RPMI7951 (cell line): Measurements from ENCODE around the gene MYH11. TPM values are rescaled to one million over a fixed set of nuclear protein-coding genes. Genes with fewer than 3 reads are reported as not detected.
A peak's percentile ranks its signal among the peaks of the same experiment; 100 is the strongest.

Experiments used
- DNase-seq: peaks from one replicate; pipeline ENCODE4 v3.0.0-alpha.2; 2012; ENCODE audit warnings: low read depth
- total RNA-seq: library from RNA; depleted of rRNA; stranded (reverse); fragments of >200 nt; shearing (Covaris generic); gene quantifications from 2 replicates; pipeline ENCODE4 v1.2.3, GENCODE V29; 2014; rRNA removed

The MYH11 gene
- not detected in 2 replicates for total RNA-seq

DNA sequence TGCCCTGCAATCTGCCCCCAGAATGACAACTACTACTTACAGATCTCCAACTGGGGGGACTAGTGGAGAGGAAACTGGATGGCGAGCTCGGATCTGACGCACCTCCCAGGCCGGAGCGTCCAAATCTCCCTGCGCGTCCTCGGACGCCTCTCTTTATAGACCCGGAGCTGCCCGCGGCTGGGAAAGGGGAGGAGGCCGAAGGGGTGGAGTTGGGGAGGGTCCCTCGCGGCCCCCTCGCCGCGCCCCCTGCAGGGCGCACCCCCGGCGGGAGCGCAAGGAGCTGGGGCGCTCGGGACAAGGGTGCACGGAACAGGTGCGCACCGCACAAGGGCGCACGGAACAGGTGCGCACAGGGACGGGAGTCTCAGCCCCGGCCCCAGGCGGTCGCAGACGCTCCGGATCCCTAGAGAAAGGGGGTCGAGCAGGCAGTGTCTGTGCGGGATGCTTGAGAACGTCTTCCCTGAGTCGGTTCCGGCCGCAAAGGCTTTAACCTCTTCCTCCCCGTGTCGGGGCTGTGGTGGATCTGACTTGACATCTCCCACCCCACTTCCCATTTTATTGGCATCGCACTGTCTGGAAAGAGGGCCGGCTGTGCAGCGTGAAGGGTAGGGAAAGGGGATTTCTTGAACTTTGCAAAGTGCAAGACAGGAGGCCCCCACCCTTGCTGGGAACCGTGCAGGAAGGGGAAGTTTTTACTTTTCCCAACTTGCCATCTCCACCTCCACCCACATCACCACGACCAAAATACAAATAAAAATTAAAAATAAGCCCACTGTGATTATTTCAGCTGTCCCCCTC, at the start of gene MYH11:
Gene MYH11 (minus strand): TSS at position 128 of the 798 bp plus-strand sequence. CDS start 18,776 bp downstream, outside the sequence.
- no peak for DNase-seq

DNA sequence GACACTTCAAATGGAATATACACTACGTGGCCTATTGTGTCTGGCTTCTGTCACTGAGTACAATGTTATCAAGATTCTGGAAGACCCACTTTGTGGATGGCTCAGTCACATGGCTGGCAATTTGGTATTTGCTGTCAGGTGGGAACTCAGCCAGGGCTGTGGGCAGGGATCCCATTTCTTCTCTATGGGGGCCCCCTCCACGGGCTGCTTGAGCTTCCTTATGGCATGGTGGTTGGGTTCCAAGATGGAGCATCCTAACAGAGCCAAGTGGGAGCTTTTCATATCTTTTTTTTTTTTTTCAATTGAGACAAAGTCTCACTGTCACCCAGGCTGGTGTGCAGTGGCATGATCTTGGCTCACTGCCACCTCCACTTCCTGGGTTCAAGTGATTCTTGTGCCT, 49.6 kb upstream of the MYH11 start:
- DNase-seq: no peak

DNA sequence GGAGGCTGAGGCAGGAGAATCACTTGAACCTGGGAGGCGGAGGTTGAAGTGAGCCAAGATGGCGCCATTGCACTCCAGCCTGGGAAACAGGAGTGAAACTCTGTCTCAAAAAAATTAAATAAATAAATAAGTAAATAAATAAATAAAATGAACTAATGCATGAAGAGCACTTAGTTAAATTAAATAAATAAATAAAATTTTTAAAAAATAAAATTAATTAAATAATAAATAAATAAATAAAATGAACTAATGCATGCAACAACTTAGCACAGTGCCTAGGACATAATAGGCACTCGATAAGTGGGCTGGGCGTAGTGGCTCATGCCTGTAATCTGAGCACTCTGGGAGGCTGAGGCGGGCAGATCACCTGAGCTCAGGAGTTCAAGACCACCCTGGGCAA, 47.1 kb upstream of the MYH11 start:
- no peak for DNase-seq

DNA sequence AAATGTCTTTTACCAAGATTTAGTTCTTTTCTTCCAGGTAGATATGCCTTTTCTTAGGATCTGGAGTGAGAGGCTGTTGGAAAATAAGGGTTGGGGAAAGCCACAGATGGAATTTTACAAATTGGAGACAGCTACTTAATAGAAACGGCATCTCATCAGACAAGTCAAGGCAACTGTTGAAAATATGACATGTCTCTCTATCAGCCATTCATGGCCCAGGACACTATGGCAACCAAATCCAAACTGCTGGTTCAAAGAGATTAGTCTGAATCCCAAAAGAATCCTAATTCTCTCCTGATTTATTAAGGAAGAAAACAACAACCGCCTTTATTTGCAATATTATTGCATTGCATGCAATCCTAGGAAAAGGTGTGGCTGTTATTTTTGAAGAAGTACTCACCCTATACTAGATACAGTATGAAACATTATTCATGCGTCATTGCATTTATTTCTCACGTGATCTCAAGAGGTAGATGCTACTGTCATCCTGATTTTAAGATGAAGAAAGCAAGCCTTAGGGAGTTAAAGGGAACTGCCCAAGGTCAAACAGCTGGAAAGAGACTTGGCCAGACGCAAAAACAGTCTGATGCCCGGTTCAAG, 44.2 kb upstream of the MYH11 start:
- no peak for DNase-seq

DNA sequence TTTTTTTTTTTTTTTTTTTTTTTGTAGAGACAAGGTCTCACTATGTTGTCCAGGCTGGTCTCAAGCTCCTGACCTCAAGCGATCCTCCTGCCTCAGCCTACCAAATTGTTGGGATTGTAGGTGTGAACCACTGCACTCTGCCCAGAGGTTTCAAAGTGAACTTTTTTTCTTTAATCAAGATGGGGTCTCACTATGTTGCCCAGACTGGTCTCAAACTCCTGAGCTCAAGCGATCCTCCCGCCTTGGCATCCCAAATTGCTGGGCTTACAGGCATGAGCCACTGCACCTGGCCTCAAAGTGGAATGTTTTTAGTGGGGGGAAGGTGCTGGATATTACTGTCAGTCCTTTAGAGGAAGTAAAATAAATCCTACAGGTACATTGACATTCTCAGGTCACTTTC, 43.5 kb upstream of the MYH11 start:
- no peak for DNase-seq

DNA sequence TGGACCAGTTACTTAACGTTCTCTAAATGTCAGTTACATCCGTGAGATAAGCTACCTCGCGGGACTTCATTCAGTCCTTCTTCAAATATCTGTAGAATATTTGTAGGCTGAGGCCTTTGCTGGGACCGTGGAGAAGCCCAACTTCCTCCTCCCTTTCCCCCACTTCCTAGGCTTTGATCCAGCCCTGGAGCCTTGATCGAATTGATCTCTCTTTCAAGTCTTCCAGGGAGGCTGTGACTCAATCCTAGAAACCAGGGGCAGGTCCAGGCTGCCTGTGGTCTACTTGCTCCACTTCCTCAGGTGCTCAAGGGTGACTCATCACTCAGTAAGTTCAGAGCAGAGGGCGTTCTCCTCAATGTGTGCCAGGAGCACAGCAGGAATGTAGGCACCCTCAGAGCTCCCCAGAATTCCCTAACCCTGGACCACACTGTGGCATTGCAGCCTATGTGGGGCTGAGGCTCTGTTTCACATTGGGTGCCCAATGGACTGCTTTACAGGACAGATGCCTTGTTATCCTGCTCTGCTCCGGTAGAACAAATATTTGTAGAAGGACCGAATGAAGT, 42.8 kb upstream of the MYH11 start:
- peak; percentile 86 for DNase-seq

DNA sequence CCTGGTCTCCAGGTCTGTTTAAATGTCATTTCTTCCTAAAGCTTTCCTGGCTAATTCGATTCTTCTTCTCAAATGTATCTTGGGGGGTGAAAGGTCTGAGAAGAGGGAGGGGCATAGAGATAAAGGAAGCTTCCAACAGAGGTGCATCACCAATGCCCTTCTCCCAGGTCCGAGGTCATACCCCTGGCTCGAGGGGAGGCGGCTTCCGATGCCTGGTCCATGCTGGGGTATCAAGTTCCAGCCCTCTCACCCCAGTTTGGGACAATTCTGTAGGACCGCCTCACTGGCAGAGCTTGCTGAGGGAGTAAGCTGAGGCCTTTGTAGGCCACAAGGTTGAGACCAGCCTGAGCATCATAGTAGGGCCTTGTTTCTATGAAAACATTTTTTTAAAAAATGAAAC, 41.8 kb upstream of the MYH11 start:
- no peak for DNase-seq

DNA sequence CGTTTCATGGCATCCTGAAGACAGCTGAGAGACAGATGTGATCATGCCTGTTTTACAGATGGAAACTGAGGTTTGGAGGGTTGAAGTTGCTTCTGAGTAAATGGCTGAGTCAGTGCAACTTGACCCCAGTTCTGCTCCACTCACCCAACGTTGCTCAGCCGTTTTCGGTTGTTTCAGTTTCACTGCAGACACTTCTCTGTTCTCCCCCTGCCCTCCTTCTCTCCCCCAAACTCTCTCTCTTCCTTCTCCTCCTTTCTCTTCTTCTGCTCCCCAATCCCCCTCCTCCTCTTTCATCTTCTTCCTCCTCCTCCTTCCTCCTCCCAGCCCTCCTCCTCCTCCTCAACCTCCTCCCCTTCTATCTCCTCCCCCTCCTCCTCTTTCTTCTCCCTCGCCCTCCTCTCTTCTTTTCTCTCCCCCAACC, 41.0 kb upstream of the MYH11 start:
- DNase-seq: peak; percentile 55

DNA sequence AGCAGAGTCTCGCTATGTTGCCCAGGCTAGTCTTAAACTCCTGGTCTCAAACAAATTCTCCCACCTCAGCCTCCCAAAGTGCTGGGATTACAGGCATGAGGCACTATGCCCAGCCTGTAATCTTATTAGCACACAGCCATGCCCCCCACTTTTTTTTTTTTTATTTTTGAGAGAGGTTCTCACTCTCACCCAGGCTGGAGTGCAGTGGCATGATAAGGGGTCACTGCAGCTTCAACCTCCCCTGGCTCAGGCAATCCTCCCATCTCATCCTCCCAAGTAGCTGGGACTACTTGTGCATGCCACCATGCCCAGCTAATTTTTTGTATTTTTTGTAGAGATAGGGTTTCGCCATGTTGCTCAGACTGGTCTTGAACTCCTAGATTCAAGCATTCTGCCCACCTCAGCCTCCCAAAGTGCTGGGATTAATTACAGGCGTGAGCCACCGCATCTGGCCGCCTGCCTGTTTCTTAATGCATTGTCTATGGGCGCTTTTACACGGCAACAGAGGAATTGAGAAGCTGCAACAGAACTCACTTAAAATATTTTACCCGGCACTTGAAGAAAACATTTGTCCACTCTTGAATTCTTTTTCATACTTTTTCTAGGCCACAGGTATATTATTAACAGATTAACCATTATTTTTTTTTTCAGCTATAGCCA, 40.4 kb upstream of the MYH11 start:
- DNase-seq: no peak

DNA sequence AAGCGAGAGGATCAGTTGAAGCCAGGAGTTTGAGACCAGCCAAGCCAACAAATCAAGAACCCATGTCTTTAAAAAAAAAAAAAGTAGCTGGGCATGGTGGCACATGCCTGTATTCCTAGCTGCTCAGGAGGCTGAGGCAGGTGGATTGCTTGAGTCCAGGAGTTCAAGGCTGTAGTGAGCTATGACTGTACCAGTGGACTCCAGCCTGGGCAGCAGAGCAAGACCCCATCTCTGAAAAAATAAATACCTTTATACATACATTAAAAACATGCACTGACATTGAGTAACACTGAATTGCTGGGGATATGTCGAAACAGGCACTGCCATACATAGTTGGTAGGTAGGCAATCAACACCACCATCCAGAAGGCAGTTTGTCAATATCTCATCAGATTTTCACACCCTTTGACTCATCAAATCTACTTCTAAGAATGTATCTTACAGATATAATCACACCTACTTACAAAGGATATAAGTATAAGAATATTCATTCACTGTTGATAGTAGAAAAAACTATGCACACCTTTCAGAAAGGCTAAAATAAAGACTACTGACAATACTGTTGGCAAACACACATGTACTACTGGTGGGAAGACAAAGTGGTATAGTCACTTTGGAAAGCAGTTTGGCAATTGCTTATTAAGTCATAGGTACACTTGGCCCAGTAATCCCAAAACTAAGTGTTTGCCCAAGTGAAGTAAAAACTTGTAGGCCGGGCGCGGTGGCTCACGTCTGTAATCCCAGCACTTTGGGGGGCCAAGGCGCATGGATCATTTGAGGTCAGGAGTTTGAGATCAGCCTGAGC, 37.9 kb upstream of the MYH11 start:
- DNase-seq: no peak

DNA sequence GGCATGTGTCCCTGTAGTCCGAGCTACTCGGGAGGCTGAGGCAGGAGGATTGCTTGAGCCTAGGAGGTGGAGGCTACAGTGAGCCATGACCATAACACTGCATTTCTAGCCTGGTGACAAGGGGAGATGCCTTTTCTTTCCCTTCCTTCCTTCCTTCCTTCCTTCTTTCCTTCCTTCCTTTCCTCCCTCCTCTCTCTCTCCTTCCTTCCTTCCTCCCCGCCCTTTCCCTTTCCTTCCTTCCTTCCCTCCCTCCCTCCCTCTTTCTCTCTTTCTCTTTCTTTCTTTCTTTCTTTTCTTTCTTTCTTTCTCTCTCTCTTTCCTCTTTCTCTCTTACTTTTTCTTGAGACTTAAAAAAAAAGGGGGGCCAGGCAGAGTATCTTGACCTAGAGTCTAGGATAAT, 34.7 kb upstream of the MYH11 start:
- DNase-seq: no peak

DNA sequence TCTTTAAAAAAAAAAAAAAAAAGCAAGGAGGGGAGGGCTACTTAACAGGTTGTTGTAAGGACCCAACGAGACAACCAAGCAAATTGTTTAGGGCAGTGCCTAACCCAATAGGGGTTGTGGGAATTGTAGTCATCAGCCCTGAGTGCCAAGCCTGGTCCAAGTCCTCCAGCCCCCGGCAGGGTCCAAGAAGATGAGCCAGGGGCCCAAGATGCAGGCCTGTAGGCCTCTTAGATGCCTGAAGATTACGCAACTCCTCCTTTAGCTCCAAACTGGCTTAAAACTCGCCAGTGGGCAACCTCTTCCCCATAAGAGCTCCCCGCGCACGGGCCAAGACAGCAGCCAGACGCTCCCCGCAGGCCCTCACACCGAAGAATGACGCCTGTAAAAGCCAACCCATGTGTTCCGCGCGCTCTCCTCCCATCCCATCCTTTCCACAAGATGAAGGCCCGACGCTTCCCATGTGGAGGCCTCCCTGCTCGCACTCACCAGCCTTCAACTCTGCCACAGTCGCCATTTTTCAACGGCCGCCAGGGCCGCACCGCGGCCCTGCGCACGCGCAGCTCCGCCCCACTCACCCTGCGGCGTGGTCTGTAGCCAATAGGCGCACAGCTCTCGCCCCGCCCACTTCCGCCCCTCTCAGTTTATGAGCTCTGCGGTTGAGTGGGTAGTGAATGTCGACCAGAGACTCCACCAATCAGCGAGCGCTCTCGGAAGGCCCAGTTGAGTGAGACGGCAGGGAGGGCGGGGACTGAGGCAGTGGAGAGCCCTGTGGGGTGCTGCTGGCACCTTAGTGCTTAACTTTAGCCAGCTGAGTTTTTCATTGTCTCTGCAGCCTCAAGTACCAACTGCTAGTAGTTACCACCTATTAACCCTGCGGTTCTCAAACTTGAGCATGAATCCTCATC, 31.5 kb upstream of the MYH11 start, which contains the start of gene CEP20:
Gene CEP20 (minus strand): TSS at position 532 of the 905 bp plus-strand sequence. CDS start 18 bp downstream, at position 514.
- peak; percentile 98 for DNase-seq

DNA sequence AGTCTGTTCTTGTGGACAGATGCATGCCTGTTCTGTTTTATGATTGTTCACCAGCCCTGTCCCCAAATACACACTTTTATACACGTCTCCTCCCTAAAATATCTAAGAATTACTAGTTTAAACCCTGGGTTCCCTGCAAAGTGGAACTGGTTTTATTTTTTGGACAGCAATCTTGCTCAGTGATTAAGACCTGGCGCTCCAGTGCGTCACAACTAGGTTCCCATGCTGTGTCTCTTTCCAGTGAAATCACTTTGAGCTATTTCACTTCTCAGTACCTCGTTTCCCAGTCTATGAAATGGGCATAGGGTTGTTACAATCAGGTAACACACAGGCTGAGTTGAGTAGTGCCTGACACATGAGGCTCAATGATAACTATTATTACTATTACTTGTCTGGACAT, 30.5 kb upstream of the MYH11 start:
- no peak for DNase-seq

DNA sequence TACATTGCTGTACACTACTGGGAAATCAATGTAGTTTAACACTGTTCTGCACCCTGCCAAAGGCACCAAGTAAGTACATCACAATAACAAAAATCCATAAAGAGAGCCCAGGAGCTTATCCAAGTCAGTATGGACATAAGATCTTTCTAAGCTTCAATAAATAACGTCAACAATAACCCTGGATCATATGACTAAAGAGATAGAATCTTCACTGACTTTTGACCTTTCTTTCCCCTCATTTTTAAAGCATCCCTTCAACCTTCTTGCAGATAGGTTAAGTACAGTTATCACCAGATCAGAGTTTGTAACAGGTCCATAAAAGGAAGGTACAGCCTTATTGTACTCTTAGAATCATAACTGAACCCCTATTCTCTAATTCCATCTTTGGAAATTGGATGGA, 29.2 kb upstream of the MYH11 start:
- no peak for DNase-seq

DNA sequence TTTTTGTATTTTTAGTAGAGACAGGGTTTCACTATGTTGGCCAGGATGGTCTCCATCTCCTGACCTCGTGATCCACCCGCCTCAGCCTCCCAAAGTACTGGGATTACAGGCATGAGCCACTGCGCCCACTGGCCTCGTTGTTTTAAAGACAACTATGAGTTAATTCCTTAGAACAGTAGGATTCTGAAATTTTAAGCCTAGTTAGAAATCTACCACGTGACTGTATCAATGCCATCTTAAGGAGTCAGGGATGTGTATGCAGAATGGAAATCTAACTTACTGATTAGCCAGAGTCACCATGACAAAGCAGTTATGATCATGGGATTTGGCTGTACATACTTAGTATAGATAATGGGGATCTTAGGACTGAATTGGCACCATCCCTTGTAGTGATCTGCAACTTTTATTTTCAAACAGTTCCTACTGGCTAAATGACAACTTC, 28.8 kb upstream of the MYH11 start:
- DNase-seq: no peak

DNA sequence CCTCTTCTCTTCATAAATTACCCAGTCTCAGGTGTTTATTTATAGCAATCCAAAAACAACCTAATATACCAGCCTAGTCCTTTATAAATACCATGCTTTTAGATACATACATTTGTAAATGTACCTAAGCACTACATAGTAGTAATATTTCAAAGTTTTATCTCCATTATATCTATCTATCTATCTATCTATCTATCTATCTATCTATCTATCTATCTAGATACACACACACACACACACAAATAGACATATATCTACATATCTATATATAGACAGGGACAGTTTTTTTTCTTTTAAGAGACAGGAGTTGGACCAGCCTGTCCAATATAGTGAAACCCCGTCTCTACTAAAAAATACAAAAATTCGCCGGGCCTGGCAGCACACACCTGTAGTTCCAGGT, 25.7 kb upstream of the MYH11 start:
- no peak for DNase-seq

DNA sequence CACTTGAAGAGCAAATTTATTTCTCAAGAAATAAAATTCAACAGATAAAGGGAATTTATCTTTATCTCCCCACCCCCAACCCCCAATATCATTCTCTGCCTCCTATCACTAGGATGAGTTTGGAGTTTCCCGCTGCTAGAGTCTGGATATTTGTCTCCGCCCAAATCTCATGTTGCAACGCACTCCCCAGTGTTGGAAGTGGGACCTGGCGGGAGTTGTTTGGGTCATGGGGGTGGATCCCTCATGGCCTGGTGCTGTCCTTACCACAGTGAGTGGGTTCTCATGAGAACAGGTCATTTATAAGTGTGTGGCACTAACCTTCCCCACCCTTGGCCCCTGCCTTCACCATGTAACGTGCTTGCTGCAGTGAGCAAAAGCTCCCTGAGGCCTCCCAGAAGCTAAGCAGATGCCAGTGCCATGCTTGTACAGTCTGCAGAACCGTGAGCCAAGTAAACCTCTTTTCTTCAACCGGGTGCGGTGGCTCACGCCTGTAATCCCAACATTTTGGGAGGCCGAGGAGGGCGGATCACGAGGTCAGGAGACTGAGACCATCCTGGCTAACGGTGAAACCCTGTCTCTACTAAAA, 25.1 kb upstream of the MYH11 start:
- DNase-seq: no peak

DNA sequence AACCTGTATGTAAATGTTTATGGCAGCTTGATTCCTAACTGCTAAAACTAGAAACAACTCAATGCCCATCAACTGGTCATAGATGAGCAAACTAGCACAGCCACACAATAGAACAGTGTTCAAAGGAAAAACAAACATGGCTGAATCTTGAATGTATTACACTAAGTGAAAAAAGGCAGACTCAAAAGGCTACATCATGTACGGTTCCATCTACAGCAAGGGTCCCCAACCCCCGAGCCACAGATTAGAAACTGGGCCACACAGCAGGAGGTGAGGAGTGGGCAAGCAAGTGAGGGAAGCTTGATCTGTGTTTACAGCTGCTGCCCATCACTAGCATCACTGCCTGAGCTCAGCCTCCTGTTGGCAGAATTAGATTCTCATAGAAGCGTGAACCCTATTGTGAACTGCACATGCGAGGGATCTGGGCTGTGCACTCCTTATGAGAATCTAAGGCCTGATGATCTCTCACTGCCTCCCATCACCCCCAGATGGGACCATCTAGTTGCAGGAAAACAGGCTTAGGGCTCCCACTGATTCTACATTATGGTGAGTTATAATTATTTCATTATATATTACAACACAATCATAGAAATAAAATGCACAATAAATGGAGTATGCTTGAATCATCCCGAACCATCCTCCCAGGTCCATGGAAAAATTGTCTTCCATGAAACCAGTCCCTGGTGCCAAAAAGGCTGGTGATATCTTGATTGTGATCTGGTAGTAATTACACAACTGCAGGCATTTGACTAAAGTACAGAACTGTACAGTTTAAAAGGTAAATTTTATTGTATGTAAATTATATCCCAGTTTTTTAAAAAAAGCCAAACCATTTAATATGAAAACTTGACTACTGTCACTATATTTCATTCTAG, 23.8 kb upstream of the MYH11 start:
- no peak for DNase-seq

DNA sequence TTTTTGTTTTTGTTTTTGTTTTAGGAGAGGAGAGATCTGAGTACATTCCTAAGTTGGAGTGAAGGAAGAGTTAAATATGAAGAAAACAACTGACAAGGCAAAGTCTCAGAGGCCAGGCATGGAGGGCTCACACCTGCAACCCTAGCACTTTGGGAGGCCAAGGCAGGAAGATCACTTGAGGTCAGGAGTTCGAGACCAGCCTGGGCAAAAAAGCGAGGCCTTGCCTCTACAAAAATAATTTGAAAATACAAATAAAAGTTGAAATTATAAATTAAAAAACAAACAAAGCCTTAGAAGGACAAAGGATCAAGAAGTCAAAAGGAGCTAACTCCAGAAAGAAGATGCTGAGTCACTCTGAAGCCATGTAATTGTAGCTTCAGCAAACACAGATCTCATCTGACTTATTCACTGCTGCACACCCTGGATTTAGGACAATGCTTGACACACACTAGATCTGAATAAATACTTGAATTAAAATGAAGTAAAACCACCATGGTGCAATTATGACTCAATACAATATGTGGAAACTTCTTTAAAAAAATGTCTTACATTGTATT, 22.5 kb upstream of the MYH11 start:
- peak; percentile 51 for DNase-seq
